ENCODE data around the gene COL1A1.

Gene COL1A1

DNA sequence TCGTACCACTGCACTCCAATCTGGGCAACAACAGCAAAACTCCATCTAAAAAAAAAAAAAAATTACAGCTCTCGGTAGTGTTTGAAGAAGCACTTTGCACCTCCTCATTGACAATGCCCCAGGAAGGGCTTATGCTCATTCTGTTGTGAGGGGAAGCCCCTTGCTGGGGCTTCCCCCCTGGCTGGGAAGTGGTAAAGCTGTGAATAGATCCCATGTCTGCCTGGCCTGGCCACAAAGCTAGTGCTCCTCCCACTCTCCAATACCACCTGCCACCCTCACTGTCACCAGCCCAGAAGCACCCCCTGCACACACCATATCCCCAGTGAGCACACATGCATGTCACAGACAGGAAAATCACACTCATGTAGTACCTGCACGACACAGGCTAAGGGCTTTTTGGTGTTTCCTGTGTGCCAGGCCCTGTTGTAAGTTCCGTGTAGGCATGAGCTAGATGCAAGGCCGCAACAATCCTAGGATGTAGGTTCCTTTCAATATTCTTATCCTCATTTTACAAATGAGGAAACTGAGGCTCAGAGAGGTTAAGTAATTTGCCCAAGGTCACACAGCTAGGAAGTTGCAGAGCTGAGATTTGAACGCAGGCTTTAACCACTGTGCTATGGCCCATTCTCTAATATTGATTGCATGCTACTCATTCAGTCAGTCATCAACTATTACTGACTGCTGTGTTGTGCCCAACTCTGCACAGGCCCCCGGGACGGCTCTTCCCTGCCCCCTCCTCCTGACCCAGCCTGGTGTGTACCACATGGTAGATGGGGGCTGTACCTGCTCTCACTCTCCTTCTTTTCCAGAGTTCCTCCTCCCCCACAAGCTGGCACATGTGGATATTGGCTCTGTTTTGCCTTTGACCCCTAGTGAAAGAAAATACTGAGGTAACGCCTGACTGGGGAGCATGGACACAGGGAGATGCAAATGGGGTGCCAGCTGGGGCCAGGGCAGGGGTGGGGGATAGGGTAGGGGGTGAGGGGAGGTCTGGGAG is 11.9 kb upstream of the COL1A1 start:
- no peak for DNase-seq

GRCh38 chr17:50212121-50212843 is 10.9 kb upstream of the COL1A1 start:
- DNase-seq = no peak

GRCh38 chr17:50211249-50212120 is 10.1 kb upstream of the COL1A1 start:
- DNase-seq = no peak

DNA sequence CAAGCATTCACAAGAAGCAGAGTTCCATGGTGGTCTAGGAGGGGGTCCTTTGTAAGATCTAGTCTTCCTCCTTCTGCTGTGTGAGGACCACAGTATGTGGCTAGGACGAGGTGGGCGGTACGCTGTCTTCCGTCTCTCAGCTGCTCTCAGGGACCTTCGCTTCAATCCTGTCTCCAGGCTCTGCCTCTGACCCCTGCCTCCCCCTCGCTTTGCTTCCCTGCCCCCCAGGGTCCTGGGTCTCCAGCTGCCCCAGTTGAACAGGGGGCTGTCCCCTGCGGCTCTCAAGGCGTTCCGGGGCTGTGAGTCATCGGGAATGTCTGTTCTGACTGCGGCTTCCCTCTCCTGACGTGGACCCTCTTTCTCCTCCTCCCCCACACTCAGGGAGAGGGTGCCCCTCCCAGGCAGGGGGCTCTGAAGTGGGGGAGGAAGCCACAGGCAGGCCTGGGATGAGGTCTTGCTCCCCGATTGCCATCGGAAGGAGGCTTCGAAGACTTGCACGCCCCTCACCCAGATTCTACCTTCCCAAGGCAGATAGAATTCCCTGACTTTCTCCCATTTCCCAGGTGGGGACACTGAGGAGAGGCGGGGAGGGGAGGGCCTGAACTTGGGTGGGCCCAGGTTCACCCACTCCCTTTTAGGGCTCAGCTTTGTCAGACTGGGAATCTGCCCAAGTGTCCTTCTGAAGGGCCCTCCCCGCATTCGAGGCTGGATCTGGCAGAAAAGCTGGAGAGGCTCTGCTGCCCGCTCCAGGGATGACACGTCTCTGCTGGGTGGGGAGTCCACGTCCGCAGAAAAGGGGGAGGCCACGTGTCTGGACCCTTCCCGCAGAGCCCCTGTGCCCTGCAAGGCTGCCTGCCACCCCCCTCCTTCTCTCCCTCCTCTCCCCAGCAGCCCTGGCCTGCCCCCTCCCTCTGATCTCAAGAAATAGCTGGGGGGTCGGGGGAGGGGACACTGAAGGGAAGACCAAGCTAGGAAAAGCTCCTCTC is 9.1 kb upstream of the COL1A1 start:
- no peak for DNase-seq

- no peak for DNase-seq
These were observed 8.2 kb upstream of the COL1A1 start for GRCh38 chr17:50209472-50210239.

- no peak for DNase-seq
These were observed 7.7 kb upstream of the COL1A1 start for GRCh38 chr17:50209133-50209471.

GRCh38 chr17:50208611-50209061 is 7.2 kb upstream of the COL1A1 start:
- no peak for DNase-seq

GRCh38 chr17:50207792-50208567 is 6.5 kb upstream of the COL1A1 start:
- DNase-seq = no peak

GRCh38 chr17:50207315-50207714 is 5.9 kb upstream of the COL1A1 start:
- DNase-seq = no peak

DNA sequence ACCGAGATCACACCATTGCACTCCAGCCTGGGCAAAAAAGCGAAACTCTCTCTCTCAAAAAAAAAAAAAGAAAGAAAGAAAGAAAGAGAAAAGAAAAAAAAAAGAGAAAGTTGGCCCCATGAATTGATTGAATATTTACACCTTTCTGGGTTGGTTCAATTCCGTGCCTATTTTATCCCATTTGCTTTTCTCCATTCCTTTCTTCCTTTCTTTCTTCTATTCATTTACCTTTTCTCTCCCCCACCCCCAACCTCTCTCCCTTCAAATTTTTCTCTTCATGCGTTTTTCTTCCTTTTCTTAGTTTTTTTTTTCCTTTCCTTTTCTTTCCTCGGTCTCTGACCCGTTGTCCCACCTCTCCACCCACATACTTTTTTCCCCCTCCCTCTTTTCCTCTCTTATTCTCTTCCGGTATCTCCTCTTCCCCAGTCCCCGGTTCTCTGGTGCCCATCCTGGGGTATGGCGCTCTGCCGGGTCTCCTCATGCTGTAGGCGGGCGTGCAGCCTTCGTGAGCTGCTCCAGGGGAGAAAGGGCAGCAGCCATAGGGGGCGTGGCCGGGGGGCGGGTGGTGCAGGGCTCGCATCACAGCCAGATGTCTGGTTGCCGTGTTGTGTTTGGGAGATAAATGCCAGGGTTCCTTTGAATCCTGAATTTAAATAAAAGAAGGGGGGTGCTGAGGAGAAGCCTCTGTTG is 5.3 kb upstream of the COL1A1 start:
- DNase-seq = no peak

DNA sequence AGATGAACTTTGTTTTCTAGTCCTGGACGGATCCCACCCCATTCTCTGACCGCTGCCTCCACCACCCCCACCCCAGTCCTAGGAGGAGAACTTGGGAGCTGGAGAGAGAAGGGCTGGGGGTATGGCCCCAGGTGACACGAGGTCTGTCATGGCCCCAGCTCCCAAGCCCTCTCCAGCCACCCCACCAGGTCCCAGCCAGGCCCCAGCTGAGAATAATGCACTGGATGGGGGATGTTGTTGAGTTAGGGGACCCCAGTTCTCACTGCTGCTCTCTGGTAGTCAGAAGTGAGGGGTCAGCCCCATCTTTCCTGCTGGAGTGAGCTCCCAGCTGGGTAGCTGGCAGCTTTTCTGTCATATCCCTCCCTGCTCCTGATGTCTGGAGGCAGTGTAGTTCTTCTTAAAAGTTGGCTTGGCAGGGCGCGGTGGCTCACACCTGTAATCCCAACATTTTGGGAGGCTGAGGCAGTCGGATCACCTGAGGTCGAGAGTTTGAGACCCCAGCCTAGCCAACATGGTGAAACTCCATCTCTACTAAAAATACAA is 4.6 kb upstream of the COL1A1 start:
- no peak for DNase-seq

- DNase-seq = no peak
These were observed 3.9 kb upstream of the COL1A1 start for GRCh38 chr17:50205111-50205962.

DNA sequence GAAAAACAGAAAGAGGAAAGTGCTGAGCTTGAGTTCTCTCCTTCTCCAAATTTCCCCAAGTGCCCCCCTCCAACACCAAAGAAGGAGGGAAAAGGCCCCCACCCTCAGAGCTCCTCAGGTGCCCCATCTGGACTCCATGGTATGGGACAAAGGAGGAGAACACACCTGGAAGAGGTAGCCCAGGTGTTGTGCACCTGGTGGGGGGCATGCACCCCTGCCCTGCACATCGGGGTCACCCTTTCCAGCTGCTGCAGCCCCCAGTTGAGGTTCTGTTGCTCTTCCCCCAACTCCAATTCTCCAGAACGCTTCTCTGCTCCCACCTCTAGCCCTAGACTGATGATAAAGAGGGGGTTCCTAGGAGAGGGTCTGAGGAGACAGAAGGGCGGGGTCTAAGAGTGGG is 3.0 kb upstream of the COL1A1 start:
- no peak for DNase-seq

GRCh38 chr17:50203604-50204345 is 2.3 kb upstream of the COL1A1 start:
- DNase-seq = no peak

DNA sequence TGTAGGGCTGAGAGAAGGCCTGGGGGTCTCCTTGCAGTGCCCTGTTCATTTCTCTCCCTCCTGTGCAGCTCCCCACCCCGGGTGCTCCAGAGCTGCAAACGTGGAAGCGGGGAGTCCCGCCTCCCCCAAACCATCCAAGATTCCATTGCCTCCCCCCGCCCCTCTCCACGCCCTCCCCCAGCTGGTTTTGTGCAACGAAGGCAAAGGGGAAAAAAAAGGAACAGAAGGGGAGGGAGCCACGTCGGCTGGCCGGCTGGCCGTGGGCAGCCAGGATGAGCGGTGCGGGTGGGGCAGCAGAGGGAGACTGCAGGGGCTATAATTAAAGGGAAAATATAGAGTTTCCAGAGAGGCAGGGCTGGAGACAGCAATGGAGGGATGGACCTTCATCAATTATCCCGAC is 1.7 kb upstream of the COL1A1 start:
- no peak for DNase-seq

DNA sequence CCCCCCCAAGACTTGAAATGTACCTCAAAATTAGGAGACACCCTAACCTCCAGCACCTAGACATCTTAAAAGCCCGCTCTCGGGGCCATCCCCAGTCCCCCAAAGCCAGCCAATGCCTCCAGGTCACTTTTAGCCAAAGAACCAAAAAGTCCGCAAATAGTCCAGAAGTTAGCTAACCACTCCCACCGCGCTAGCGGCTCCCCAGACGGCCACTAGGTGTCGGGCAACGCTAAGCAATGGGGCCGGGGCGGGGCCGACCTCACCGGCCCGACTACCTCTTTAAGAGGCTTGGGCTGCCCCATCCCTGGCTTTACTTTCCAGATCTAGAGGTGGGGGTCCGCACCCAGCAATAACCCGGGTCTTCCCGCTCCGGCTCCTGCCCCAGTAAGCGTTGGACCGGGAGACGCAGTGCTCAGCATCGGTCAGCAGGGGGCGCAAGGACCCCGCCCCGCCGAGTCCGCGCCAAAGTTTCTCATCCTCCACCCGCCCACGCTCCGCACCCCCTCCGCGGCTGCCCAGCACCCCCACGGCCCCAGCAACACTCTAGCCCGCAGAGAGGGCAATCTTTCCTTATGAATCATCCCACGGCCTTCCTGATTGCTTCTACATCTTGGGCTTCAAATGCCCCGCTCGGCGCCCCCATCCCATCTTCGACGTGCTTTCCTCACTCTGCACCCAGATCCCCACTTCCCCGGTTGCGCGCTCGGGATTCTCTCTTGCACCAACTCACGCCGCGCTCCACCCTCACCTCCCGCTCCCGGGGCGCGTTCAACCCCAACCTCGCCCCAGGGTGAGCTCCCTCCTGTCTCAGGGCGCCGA is 765 bp downstream of the COL1A1 start:
- peak; percentile 52 for DNase-seq
